Activated naive CD8-positive, alpha-beta T cell (primary cell): ENCODE data around the gene COA3.

Experiments used
- H3K27ac Mint-ChIP-seq: one replicate; pipeline ENCODE4 v1.8.0; 2021; ENCODE audit warnings: mixed read lengths
- H3K27me3 Mint-ChIP-seq: one replicate; pipeline ENCODE4 v1.8.0; 2021; ENCODE audit warnings: mixed read lengths
- H3K36me3 Mint-ChIP-seq: one replicate; pipeline ENCODE4 v1.8.0; 2021; ENCODE audit warnings: mixed read lengths
- H3K4me1 Mint-ChIP-seq: one replicate; pipeline ENCODE4 v1.8.0; 2021; ENCODE audit warnings: low read depth, mixed read lengths
- H3K4me3 Mint-ChIP-seq: one replicate; pipeline ENCODE4 v1.8.0; 2021; ENCODE audit warnings: mild to moderate bottlenecking, mixed read lengths
- H3K9me3 Mint-ChIP-seq: one replicate; pipeline ENCODE4 v1.8.0; 2021; ENCODE audit warnings: low read depth, mixed read lengths

The COA3 gene

GRCh38 chr17:42759982-42760651, 38.4 kb downstream of the COA3 start:
- Mint-ChIP-seq H3K36me3 (no peaks in the 10 kb centered on the region), H3K4me1 (peaks cover 4% of the 10 kb centered on the region), H3K27me3 (peaks cover 40% of the 10 kb centered on the region), H3K27ac (no peak overlapping the region), H3K9me3 (no peaks in the 10 kb centered on the region), H3K4me3 (peak overlapping the region; percentile 70)

- Mint-ChIP-seq H3K4me3 (no peak overlapping the region), H3K9me3 (no peaks in the 10 kb centered on the region), H3K27me3 (peaks cover 25% of the 10 kb centered on the region), H3K27ac (no peak overlapping the region), H3K36me3 (no peaks in the 10 kb centered on the region), H3K4me1 (no peaks in the 10 kb centered on the region)
Measured at GRCh38 chr17:42754782-42755181, 43.7 kb downstream of the COA3 start.

- H3K27ac Mint-ChIP-seq = no peak overlapping the region
Measured at GRCh38 chr17:42751628-42752027, 46.9 kb downstream of the COA3 start.

GRCh38 chr17:42750739-42751344, 47.7 kb downstream of the COA3 start:
- Mint-ChIP-seq H3K27ac (no peak overlapping the region), H3K9me3 (no peaks in the 10 kb centered on the region), H3K4me3 (no peak overlapping the region), H3K27me3 (peaks cover 11% of the 10 kb centered on the region), H3K4me1 (no peaks in the 10 kb centered on the region), H3K36me3 (no peaks in the 10 kb centered on the region)

More at GRCh38 chr17:42751628-42752027, 46.9 kb downstream of the COA3 start:
- H3K4me1 Mint-ChIP-seq = no peaks in the 10 kb centered on the region
- no peaks in the 10 kb centered on the region for H3K9me3 Mint-ChIP-seq
- no peak overlapping the region for H3K4me3 Mint-ChIP-seq
- H3K36me3 Mint-ChIP-seq = no peaks in the 10 kb centered on the region
- peaks cover 16% of the 10 kb centered on the region for H3K27me3 Mint-ChIP-seq

GRCh38 chr17:42748908-42749798, 49.4 kb downstream of the COA3 start:
- Mint-ChIP-seq H3K27me3 (peaks cover 8% of the 10 kb centered on the region), H3K36me3 (no peaks in the 10 kb centered on the region), H3K4me3 (no peak overlapping the region)

GRCh38 chr17:42748202-42748907, 50.1 kb downstream of the COA3 start:
- no peak overlapping the region for H3K4me3 Mint-ChIP-seq
- H3K4me1 Mint-ChIP-seq = peaks cover 15% of the 10 kb centered on the region
- H3K27ac Mint-ChIP-seq = no peak overlapping the region
- no peaks in the 10 kb centered on the region for H3K36me3 Mint-ChIP-seq
- H3K27me3 Mint-ChIP-seq = peaks cover 8% of the 10 kb centered on the region
- H3K9me3 Mint-ChIP-seq = no peaks in the 10 kb centered on the region

More at GRCh38 chr17:42748908-42749798, 49.4 kb downstream of the COA3 start:
- H3K9me3 Mint-ChIP-seq = no peaks in the 10 kb centered on the region
- no peak overlapping the region for H3K27ac Mint-ChIP-seq
- peaks cover 8% of the 10 kb centered on the region for H3K4me1 Mint-ChIP-seq
